ENCODE results near the gene TMTC1. TPM values are rescaled to one million over a fixed set of nuclear protein-coding genes. Genes with fewer than 3 reads are reported as not detected.

TMTC1 gene
- total and polyA plus RNA-seq, 2 of the 8 experiments (the other 6 are each of a cell fraction or from before 2014, with no cell fraction given) = 15.4 to 20.8 TPM

DNA sequence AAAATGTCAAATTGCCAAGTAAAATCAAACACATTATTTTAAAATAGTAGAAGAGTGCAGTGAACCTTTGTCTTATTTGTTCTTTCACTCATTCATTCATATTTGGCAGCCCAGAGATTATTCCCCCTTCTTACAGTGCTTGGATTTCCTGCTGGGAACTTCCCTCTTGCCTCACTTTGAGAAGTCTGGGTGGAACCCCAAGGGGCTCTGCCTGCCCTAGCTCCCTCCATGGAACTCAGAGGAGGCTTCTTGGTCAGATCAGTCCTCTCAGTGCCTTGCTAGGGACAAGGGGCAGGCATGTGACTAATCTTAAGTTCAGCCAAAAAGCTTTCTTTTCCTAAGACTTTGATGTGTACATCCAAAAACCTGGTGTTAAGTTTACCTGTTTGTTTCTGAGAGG lies 201.6 kb downstream of the TMTC1 start:
- Histone ChIP-seq H3K4ac (replicated peaks; ENCODE audit: insufficient read length, low read depth, low read length) (no peak overlapping the region), H3K79me1 (ENCODE audit: low read depth, low read length) (no peaks in the 10 kb centered on the region), H3K27me3 (replicated peaks in 1 of 4; ENCODE audit: control insufficient read depth in 3 of 4, extremely low read depth in 1 of 4, insufficient read depth in 3 of 4, low read length in 3 of 4) (no peaks in the 10 kb centered on the region), H3K18ac (ENCODE audit: extremely low read depth, low read length) (no peak overlapping the region), H3K9ac (replicated peaks in 1 of 4; ENCODE audit: extremely low read depth in 1 of 4, low read depth in 3 of 4, low read length in 3 of 4) (no peak overlapping the region), H3K9me3 (ENCODE audit: insufficient read depth in 2 of 2, low read depth in 1 of 2, low read length in 1 of 2) (no peaks in the 10 kb centered on the region), H4K20me1 (replicated peaks in 1 of 2; ENCODE audit: control insufficient read depth in 1 of 2, insufficient read depth in 2 of 2, low read length in 2 of 2) (peaks cover 0 to 2% of the 10 kb centered on the region in 2 experiments), H3K79me2 (ENCODE audit: control insufficient read depth in 1 of 2, insufficient read depth in 2 of 2, low read length in 2 of 2) (no peaks in the 10 kb centered on the region), H2BK5ac (ENCODE audit: low read depth, low read length) (no peak overlapping the region; the same call in 1 of the 2 replicates), H2BK12ac (ENCODE audit: low read depth, low read length) (no peak overlapping the region), H3K23ac (ENCODE audit: insufficient read length) (no peak overlapping the region), H3K36me3 (ENCODE audit: control insufficient read depth in 2 of 4, insufficient read depth in 4 of 4, low read length in 3 of 4) (no peaks in the 10 kb centered on the region; a peak in 1 of 8 replicates), H3K4me2 (ENCODE audit: insufficient read depth in 1 of 2, low read depth in 2 of 2, low read length in 2 of 2) (no peak overlapping the region), H2BK20ac (ENCODE audit: low read length) (no peak overlapping the region), H3K4me1 (replicated peaks in 1 of 4; ENCODE audit: control insufficient read depth in 3 of 4, insufficient read depth in 4 of 4, low read length in 3 of 4) (no peaks in the 10 kb centered on the region), H3K14ac (ENCODE audit: insufficient read length) (no peak overlapping the region), H4K8ac (ENCODE audit: extremely low read depth, insufficient read depth, low read length) (no peak overlapping the region), H2BK120ac (replicated peaks; ENCODE audit: low read depth, low read length) (no peak overlapping the region), H3K23me2 (ENCODE audit: low read depth, low read length) (no peaks in the 10 kb centered on the region), H4K91ac (replicated peaks; ENCODE audit: insufficient read length, low read length) (no peak overlapping the region), H3K56ac (replicated peaks; ENCODE audit: insufficient read length, low read depth, low read length) (no peak overlapping the region), H4K5ac (ENCODE audit: insufficient read length, low read depth, low read length) (no peak overlapping the region), H3K27ac (ENCODE audit: low read depth, low read length) (no peak overlapping the region), H3K4me3 (ENCODE audit: extremely low read depth in 1 of 4, insufficient read depth in 2 of 4, low read depth in 3 of 4, low read length in 4 of 4) (no peak overlapping the region), H2AK5ac (ENCODE audit: low read depth, low read length) (no peak overlapping the region), H2BK15ac (ENCODE audit: low read length) (no peak overlapping the region), H2AFZ (ENCODE audit: low read length) (no peak overlapping the region)
- DNase-seq (ENCODE audit: low read depth in 1 of 2, low spot score in 2 of 2) (no peak), FAIRE-seq (no peak)
- no peak for TF ChIP-seq HDAC6 (IDR thresholded peaks at IDR 0.05; ENCODE audit: low read depth, low read length)
- no peak for TF ChIP-seq BCL11A (IDR thresholded peaks at IDR 0.05; ENCODE audit: low read depth in 2 of 2, low read length in 2 of 2)
- TF ChIP-seq SIRT6 (IDR thresholded peaks at IDR 0.05; ENCODE audit: low read length) = no peak
- TF ChIP-seq CHD2 (IDR thresholded peaks at IDR 0.05; ENCODE audit: low read length) = no peak
- TF ChIP-seq, protein P1, sequence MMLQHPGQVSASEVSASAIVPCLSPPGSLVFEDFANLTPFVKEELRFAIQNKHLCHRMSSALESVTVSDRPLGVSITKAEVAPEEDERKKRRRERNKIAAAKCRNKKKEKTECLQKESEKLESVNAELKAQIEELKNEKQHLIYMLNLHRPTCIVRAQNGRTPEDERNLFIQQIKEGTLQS (IDR thresholded peaks at IDR 0.05; ENCODE audit: insufficient read depth, low read depth, low read length) = no peak
- TF ChIP-seq KDM4A (IDR thresholded peaks at IDR 0.05; ENCODE audit: low read depth, low read length, severe bottlenecking) = no peak
- no peak for TF ChIP-seq TAF7 (optimal IDR thresholded peaks at IDR 0.05; ENCODE audit: borderline replicate concordance, low read depth, low read length)
- TF ChIP-seq SIX5 (IDR thresholded peaks at IDR 0.05; ENCODE audit: low read depth, low read length) = no peak
- TF ChIP-seq, protein P2, sequence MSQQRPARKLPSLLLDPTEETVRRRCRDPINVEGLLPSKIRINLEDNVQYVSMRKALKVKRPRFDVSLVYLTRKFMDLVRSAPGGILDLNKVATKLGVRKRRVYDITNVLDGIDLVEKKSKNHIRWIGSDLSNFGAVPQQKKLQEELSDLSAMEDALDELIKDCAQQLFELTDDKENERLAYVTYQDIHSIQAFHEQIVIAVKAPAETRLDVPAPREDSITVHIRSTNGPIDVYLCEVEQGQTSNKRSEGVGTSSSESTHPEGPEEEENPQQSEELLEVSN (IDR thresholded peaks at IDR 0.05) = no peak
- TF ChIP-seq TBP (IDR thresholded peaks at IDR 0.05; ENCODE audit: low read depth, low read length) = no peak
- TF ChIP-seq ASH2L (IDR thresholded peaks at IDR 0.05; ENCODE audit: low read length) = no peak
- TF ChIP-seq BACH1 (IDR thresholded peaks at IDR 0.05; ENCODE audit: low read length) = no peak
- no peak for TF ChIP-seq GABPA (IDR thresholded peaks at IDR 0.05; ENCODE audit: borderline replicate concordance, insufficient read depth, low read length)
- TF ChIP-seq TCF12 (IDR thresholded peaks at IDR 0.05; ENCODE audit: low read depth, low read length) = no peak
- TF ChIP-seq RXRA (IDR thresholded peaks at IDR 0.05; ENCODE audit: insufficient read depth, low read depth, low read length) = no peak
- CTCF ChIA-PET (ENCODE audit: partially characterized antibody) = no interaction called here
- POLR2A ChIA-PET (ENCODE audit: partially characterized antibody) = no interaction called here
